BE2C (cell line): ENCODE measurements around the gene RTP2.

Source experiments
- DNase-seq: peaks from one replicate; pipeline ENCODE4 v3.0.0-alpha.2; 2020
- H3K27me3 ChIP-seq: fragments of 250-450 bp; sonication (Bioruptor Pico); 2 replicates; pipeline ENCODE4 v1.5.1; 2020; ENCODE audit warnings: mild to moderate bottlenecking
- H3K36me3 ChIP-seq: fragments of 250-450 bp; sonication (Bioruptor Pico); 2 replicates; pipeline ENCODE4 v1.5.1; 2020; ENCODE audit warnings: mild to moderate bottlenecking
- H3K4me1 ChIP-seq: fragments of 250-450 bp; sonication (Bioruptor Pico); 2 replicates; pipeline ENCODE4 v1.5.1; 2020
- H3K4me3 ChIP-seq: 2 replicates; pipeline ENCODE4 v1.5.1; 2011; ENCODE audit warnings: low read depth, low read length
- H3K9me3 ChIP-seq: fragments of 250-450 bp; sonication (Bioruptor Pico); 2 replicates; pipeline ENCODE4 v1.5.1; 2020
- CTCF ChIP-seq: IDR thresholded peaks from 2 replicates; pipeline ENCODE4 v1.5.1; 2012; ENCODE audit warnings: mild to moderate bottlenecking, low read depth, low read length

The RTP2 gene

DNA sequence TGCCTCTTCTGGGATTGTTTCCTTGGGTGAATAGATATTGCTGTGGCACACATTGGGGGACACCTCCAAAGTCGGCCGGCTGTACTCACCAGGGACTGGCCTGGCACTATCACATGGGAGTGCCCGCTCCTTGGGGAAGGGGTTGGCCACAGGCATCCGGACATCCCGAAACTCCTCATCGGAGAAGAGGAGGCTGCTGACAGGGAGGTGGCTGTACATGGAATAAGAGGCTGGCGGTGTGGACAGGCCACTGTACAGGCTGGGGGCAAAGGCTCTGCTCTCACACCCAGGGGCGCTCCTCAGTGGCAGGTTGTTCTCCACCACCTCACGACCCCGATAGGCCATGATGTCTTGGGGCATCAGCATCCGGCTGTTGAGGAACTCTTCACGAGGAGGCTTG lies 27.2 kb upstream of the RTP2 start:
- TF ChIP-seq CTCF: no peak
- Histone ChIP-seq H3K36me3 (peaks cover 6% of the 10 kb centered on the region; the same call in 1 of the 2 replicates), H3K4me1 (no peaks in the 10 kb centered on the region), H3K9me3 (no peaks in the 10 kb centered on the region), H3K27me3 (no peaks in the 10 kb centered on the region), H3K4me3 (no peak overlapping the region)
- DNase-seq: no peak

- Histone ChIP-seq H3K9me3 (no peaks in the 10 kb centered on the region), H3K27me3 (no peaks in the 10 kb centered on the region), H3K36me3 (peaks cover 6% of the 10 kb centered on the region; the same call in 1 of the 2 replicates), H3K4me1 (no peaks in the 10 kb centered on the region), H3K4me3 (no peak overlapping the region)
- DNase-seq: no peak
- no peak for TF ChIP-seq CTCF
Measured at GRCh38 chr3:187728940-187729583, 26.7 kb upstream of the RTP2 start.

DNA sequence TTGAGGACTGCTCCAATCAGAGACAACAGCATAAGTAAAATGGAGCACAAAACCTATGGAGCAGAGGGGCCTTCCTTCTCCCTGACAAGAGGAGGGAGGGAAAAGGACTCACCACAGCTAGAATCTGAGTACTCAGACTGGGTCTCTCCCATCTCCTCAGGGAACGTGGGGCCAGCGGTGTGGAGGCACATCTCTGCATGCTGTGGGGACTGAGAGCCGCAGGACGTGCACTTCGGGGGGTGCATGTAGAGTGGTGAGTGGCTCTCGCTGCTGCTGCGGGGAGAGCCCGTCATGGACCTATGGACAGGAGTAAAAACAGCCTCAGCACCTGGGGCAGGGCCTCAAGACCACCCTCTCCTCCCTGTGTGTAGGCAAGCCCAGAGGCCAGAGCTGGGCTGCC lies 25.9 kb upstream of the RTP2 start:
- Histone ChIP-seq H3K9me3 (no peaks in the 10 kb centered on the region), H3K4me1 (no peaks in the 10 kb centered on the region), H3K36me3 (peaks cover 6% of the 10 kb centered on the region; the same call in 1 of the 2 replicates), H3K4me3 (no peak overlapping the region), H3K27me3 (no peaks in the 10 kb centered on the region)
- no peak for DNase-seq
- no peak for TF ChIP-seq CTCF

DNA sequence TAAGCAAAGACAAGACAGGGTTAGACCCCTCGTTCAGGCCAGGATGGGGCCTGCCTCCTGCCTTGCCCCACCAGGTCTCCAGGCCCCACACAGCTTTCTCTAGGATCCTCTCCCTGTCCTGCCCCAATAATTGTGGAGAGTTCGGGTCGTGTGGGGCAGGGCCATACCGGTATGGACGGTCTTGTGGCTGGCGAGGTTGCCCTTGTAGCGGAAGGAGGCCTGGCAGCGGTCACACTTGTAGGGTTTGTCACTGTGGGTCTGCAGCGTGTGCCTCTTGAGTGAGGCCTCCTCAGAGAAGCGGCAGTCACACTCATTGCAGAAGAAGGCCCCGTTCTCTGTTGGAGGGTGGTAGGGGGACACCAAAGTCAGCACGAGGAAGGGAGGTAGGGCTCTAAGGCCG lies 24.2 kb upstream of the RTP2 start:
- DNase-seq: no peak
- Histone ChIP-seq H3K9me3 (no peaks in the 10 kb centered on the region), H3K36me3 (peaks cover 6% of the 10 kb centered on the region; the same call in 1 of the 2 replicates), H3K4me1 (no peaks in the 10 kb centered on the region), H3K27me3 (no peaks in the 10 kb centered on the region), H3K4me3 (no peak overlapping the region)
- TF ChIP-seq CTCF: no peak

DNA sequence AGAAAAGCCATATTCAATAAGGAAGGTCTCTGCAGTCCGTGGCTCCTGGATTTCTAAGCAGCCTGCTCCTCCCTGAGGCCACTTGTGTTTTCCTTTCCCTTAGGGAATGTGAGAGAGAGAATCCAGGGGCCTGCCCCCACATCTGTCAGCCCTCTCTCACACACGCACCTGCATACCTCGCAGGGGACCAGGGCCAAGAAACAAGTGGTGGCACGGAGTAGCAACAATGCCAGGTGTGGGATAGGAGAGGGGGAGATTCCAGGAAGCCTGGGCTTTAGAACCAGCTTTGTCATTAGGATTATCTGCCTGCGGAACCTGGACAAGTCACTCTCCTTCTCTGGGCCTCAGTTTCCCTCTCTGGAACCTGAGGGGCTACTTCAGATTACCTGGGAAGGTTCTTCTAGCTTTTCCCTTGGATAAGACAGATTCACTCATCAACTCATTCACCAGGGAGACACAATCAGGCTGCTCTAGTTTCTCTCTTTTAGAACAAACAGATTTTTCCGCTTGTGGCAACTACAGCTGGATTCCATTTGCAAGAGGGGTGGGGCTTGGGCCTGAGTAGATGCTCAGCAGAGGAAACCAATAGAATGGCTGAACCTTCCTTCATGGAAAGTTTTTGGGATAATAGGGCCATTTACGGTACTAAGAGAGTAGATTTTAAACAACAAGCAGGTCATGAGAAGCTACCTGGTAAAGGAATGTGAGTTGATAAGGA lies 23.5 kb upstream of the RTP2 start:
- TF ChIP-seq CTCF: no peak
- H3K36me3 ChIP-seq: peaks cover 6% of the 10 kb centered on the region; the same call in 1 of the 2 replicates
- DNase-seq: no peak

DNA sequence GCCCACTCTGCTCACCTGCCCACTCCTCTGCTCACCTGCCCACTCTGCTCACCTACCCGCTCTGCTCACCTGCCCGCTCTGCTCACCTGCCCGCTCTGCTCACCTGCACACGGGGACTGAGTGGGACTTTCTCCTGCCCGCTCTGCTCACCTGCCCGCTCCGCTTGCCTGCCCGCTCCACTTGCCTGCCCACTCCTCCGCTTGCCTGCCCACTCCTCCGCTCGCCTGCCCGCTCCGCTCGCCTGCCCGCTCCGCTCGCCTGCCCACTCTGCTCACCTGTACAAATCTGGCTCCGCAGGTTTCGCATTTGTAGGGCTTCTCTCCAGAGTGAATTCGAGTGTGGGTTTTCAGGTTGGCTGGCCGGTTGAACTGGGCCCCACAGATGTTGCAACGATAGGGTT lies 22.9 kb upstream of the RTP2 start:
- DNase-seq: no peak
- Histone ChIP-seq H3K27me3 (no peaks in the 10 kb centered on the region), H3K9me3 (no peaks in the 10 kb centered on the region), H3K4me1 (no peaks in the 10 kb centered on the region), H3K36me3 (peaks cover 6% of the 10 kb centered on the region; the same call in 1 of the 2 replicates), H3K4me3 (no peak overlapping the region)
- no peak for TF ChIP-seq CTCF

More for the DNA sequence above, 23.5 kb upstream of the RTP2 start:
- no peaks in the 10 kb centered on the region for H3K27me3 ChIP-seq
- H3K4me3 ChIP-seq: no peak overlapping the region
- no peaks in the 10 kb centered on the region for H3K9me3 ChIP-seq
- no peaks in the 10 kb centered on the region for H3K4me1 ChIP-seq
